H1 (cell line): ENCODE measurements around the gene KRTAP4-12.

ENCODE experiments used
- CEBPB ChIP-seq: IDR thresholded peaks from 2 replicates; pipeline ENCODE4 v1.6.1; 2012; ENCODE audit warnings: low read depth, low read length
- CREB1 ChIP-seq: IDR thresholded peaks from 2 replicates; pipeline ENCODE4 v1.6.1; 2012; ENCODE audit warnings: inconsistent platforms
- CTCF ChIP-seq, 3 experiments: IDR thresholded peaks; 1 replicate in 2 of 3; 2 replicates in 1 of 3; pipeline versions ENCODE4 v1.5.1 to v1.6.1; 2011; ENCODE audit warnings: low read length in 3 of 3, mild to moderate bottlenecking in 3 of 3, inconsistent platforms in 2 of 3, low read depth in 1 of 3, moderate library complexity in 1 of 3; ENCODE audit not compliant: insufficient read depth in 1 of 3; ENCODE audit errors: control extremely low read depth in 1 of 3
- HDAC6 ChIP-seq: IDR thresholded peaks from one replicate; pipeline ENCODE4 v1.7.1; 2012; ENCODE audit warnings: low read depth, mild to moderate bottlenecking, inconsistent platforms, low read length, moderate library complexity
- MAFK ChIP-seq: IDR thresholded peaks from 2 replicates; pipeline ENCODE4 v1.6.1; 2012; ENCODE audit warnings: low read depth, mild to moderate bottlenecking, improper control_type of control experiment, low read length
- POLR2A ChIP-seq, 2 experiments: IDR thresholded peaks; 1 replicate in 1 of 2; 2 replicates in 1 of 2; pipeline ENCODE4 v1.6.1; 2011; ENCODE audit warnings: low read depth in 2 of 2, low read length in 2 of 2, mild to moderate bottlenecking in 2 of 2; ENCODE audit errors: control extremely low read depth in 1 of 2
- POLR2AphosphoS5 ChIP-seq: IDR thresholded peaks from 2 replicates; pipeline ENCODE4 v1.6.1; 2011; ENCODE audit warnings: low read depth, low read length
- SRF ChIP-seq: IDR thresholded peaks from 2 replicates; pipeline ENCODE4 v1.6.1; 2011; ENCODE audit warnings: mild to moderate bottlenecking, low read depth, low read length, moderate library complexity

- no peak for TF ChIP-seq MAFK
- no peak for TF ChIP-seq POLR2AphosphoS5
- no peak for TF ChIP-seq CTCF (IDR thresholded peaks at IDR 0.05; ENCODE audit: control extremely low read depth in 1 of 3, insufficient read depth in 1 of 3, low read depth in 1 of 3, low read length in 3 of 3)
- TF ChIP-seq CEBPB: no peak
- TF ChIP-seq POLR2A (IDR thresholded peaks at IDR 0.05; ENCODE audit: control extremely low read depth in 1 of 2, low read depth in 2 of 2, low read length in 2 of 2): no peak
- no peak for TF ChIP-seq HDAC6
- TF ChIP-seq SRF: no peak
- TF ChIP-seq CREB1: no peak
These were observed 10.1 kb upstream of the KRTAP4-12 start for GRCh38 chr17:41133880-41134735.
